K562 (cell line): ENCODE data around the gene KNCN. TPM values are rescaled to one million over a fixed set of nuclear protein-coding genes. Genes with fewer than 3 reads are reported as not detected.

Experiments
- ATAC-seq: fragments of 200-7000 bp; cut with Tn5 transposase; 3 replicates; pipeline ENCODE4 v1.9.1; 2020; ENCODE audit warnings: moderate library complexity
- BruUV-seq: library from RNA; stranded (reverse); fragments of 400-500 nt; replicated peaks from 2 replicates; lab custom pipeline; 2021; lab: Mats Ljungman, UMichigan
- CTCF ChIA-PET: fragments of 300-600 bp; formaldehyde crosslinking; extraction: SDS; loops from one replicate; lab custom pipeline; 2021; ENCODE audit warnings: low intra/inter-chr PET ratio; lab: Yijun Ruan, JAX
- POLR2A ChIA-PET: fragments of 300-600, 350-650 bp; sonication (Branson Sonifier 250); formaldehyde crosslinking; extraction: SDS; loops from one replicate; lab custom pipeline; 2021; ENCODE audit warnings: antibody characterized with exemption, inconsistent platforms; lab: Yijun Ruan, JAX
- DNase-seq, 4 experiments: peaks; one replicate each; pipeline versions ENCODE4 v3.0.0 to v3.0.0-alpha.2; 2011 to 2018; ENCODE audit warnings: low spot score in 3 of 4, mixed read lengths in 3 of 4; ENCODE audit errors: extremely low read depth in 1 of 4
- FAIRE-seq: peaks from 2 replicates; lab custom pipeline; 2011; peaks lifted over from hg19 to GRCh38; lab: Jason Lieb, UNC
- H2AFZ ChIP-seq: 2 replicates; pipeline ENCODE4 v1.6.0; 2011; ENCODE audit warnings: low read depth, low read length, control low read depth, inconsistent platforms
- H3K27ac ChIP-seq: fragments of 200-600 bp; 3 replicates; pipeline ENCODE4 v1.8.0; 2011; ENCODE audit warnings: low read depth, mild to moderate bottlenecking, control low read depth, inconsistent platforms, low read length, moderate library complexity, mixed read lengths; ENCODE audit errors: extremely low read depth
- H3K27me3 ChIP-seq, 2 experiments: fragments of 300-600 bp in 1 of 2; 2 replicates in 1 of 2; 3 replicates in 1 of 2; pipeline versions ENCODE4 v1.6.0 to v1.8.0; 2011; ENCODE audit warnings: inconsistent platforms in 2 of 2, low read length in 2 of 2, mild to moderate bottlenecking in 1 of 2, mixed read lengths in 1 of 2, moderate library complexity in 1 of 2; ENCODE audit not compliant: control insufficient read depth in 2 of 2, insufficient read depth in 2 of 2
- H3K36me3 ChIP-seq: fragments of 300-600 bp; 3 replicates; pipeline ENCODE4 v1.8.0; 2011; ENCODE audit warnings: mild to moderate bottlenecking, low read length, inconsistent platforms; ENCODE audit not compliant: control insufficient read depth, insufficient read depth
- H3K4me1 ChIP-seq, 2 experiments: fragments of 200-600 bp in 1 of 2; replicated peaks in 1 of 2; 2 replicates in 1 of 2; 3 replicates in 1 of 2; pipeline versions ENCODE4 v1.5.1 to v1.8.0; 2011; ENCODE audit warnings: inconsistent platforms in 2 of 2, low read length in 2 of 2, mild to moderate bottlenecking in 1 of 2, mixed read lengths in 1 of 2, moderate library complexity in 1 of 2; ENCODE audit not compliant: control insufficient read depth in 2 of 2, insufficient read depth in 2 of 2
- H3K4me2 ChIP-seq: 2 replicates; pipeline ENCODE4 v1.6.1; 2011; ENCODE audit warnings: low read length, control low read depth, inconsistent platforms, mixed read lengths; ENCODE audit not compliant: insufficient read depth
- H3K4me3 ChIP-seq: fragments of 200-600 bp; sonication (generic), shearing (Covaris generic); 2 replicates; pipeline ENCODE4 v1.5.1; 2016; ENCODE audit warnings: control low read depth, inconsistent platforms
- H3K79me2 ChIP-seq: fragments of 200-600 bp; 3 replicates; pipeline ENCODE4 v1.8.0; 2011; ENCODE audit warnings: low read length, inconsistent platforms; ENCODE audit not compliant: control insufficient read depth, insufficient read depth
- H3K9ac ChIP-seq, 2 experiments: 2 replicates each; pipeline versions ENCODE4 v1.6.0 to v1.6.1; 2011; ENCODE audit warnings: low read depth in 2 of 2, low read length in 2 of 2, control low read depth in 1 of 2, inconsistent platforms in 1 of 2, mild to moderate bottlenecking in 1 of 2, mixed read lengths in 1 of 2; ENCODE audit not compliant: insufficient read depth in 1 of 2
- H3K9me1 ChIP-seq: one replicate; pipeline ENCODE4 v1.6.0; 2011; ENCODE audit warnings: inconsistent platforms, mild to moderate bottlenecking, low read length, moderate library complexity; ENCODE audit not compliant: control insufficient read depth, insufficient read depth
- H3K9me3 ChIP-seq: replicated peaks from 2 replicates; pipeline ENCODE4 v1.5.1; 2011; ENCODE audit warnings: low read depth, low read length, inconsistent platforms; ENCODE audit not compliant: control insufficient read depth, insufficient read depth
- H4K20me1 ChIP-seq: replicated peaks from 2 replicates; pipeline ENCODE4 v1.6.1; 2011; ENCODE audit warnings: low read length, inconsistent platforms, mixed read lengths; ENCODE audit not compliant: control insufficient read depth, insufficient read depth
- BRCA1 ChIP-seq, 2 experiments: fragments of 450-650 bp in 1 of 2; sonication (generic) in 1 of 2; formaldehyde crosslinking in 1 of 2; IDR thresholded peaks; 2 replicates each; pipeline versions ENCODE4 v1.5.0 to v1.6.1; 2017 to 2020; ENCODE audit warnings: mild to moderate bottlenecking in 1 of 2, missing genetic modification reagents in 1 of 2
- BRF2 ChIP-seq: IDR thresholded peaks from 3 replicates; pipeline ENCODE4 v1.6.1; 2011; ENCODE audit warnings: borderline replicate concordance, mild to moderate bottlenecking; ENCODE audit not compliant: insufficient read length, insufficient read depth
- DIDO1 ChIP-seq: fragments of 450-650 bp; IDR thresholded peaks from 2 replicates; pipeline ENCODE4 v1.6.1; 2016; ENCODE audit warnings: low read depth, missing biosample characterization, missing genetic modification characterization
- EGR1 ChIP-seq: fragments of 450-650 bp; conservative IDR thresholded peaks from 2 replicates; pipeline ENCODE4 v1.6.1; 2017; ENCODE audit warnings: mild to moderate bottlenecking
- GTF2A2 ChIP-seq: IDR thresholded peaks from 2 replicates; pipeline ENCODE4 v1.6.1; 2016; ENCODE audit warnings: mild to moderate bottlenecking, missing genetic modification characterization, missing compliant biosample characterization
- HDAC2 ChIP-seq: fragments of 450-650 bp; IDR thresholded peaks from 2 replicates; pipeline ENCODE4 v1.6.1; 2016; ENCODE audit warnings: mild to moderate bottlenecking
- PPARD ChIP-seq: fragments of 250-450 bp; sonication (Bioruptor Pico); IDR thresholded peaks from 2 replicates; pipeline ENCODE4 v1.8.0; 2022; ENCODE audit warnings: inconsistent platforms, mild to moderate bottlenecking, moderate library complexity
- SFPQ ChIP-seq: fragments of 200-400 bp; formaldehyde crosslinking; IDR thresholded peaks from 2 replicates; pipeline ENCODE4 v1.6.1; 2017; ENCODE audit warnings: mild to moderate bottlenecking, low read depth, low read length, moderate library complexity
- TCFL5 ChIP-seq: fragments of 250-450 bp; sonication (Bioruptor Pico); conservative IDR thresholded peaks from 2 replicates; pipeline ENCODE4 v1.6.1; 2021; ENCODE audit warnings: mild to moderate bottlenecking, moderate library complexity, matching md5 sums
- WGBS: fragments of 100-300 bp; shearing (Covaris generic); methylation state at CpG from one replicate; pipeline ENCODE4 v1.1.6; 2016; ENCODE audit warnings: low coverage, mixed read lengths; ENCODE audit not compliant: insufficient coverage; ENCODE audit errors: missing lambda C conversion rate; 5-methylcytosine and 5-hydroxymethylcytosine counted together
- in situ Hi-C: fragments of 300-500 bp; cut with MboI; formaldehyde crosslinking; loops from 4 replicates; pipeline ENCODE4 v1.15.0; 2018; ENCODE audit warnings: inconsistent platforms, mixed read lengths
- intact Hi-C: fragments of 100-400 bp; cut with micrococcal nuclease; formaldehyde crosslinking; loops from 2 replicates; pipeline ENCODE4 v1.14.2; 2022
- polyA plus RNA-seq, 8 experiments: library from polyadenylated mRNA; depleted of rRNA in 4 of 8; stranded (reverse) in 5 of 8; unstranded in 3 of 8; fragments of >200 nt; fragmentation: Nextera tagmentation in 2 of 8; fragmentation: Illumina TruSeq in 1 of 8; extraction: Ambion mirVana in 2 of 8; extraction: Trizol in 1 of 8; gene quantifications; 2 replicates each; pipeline versions ENCODE4 v1.2.1 to v1.2.3, GENCODE V29; 2011 to 2014; ENCODE audit warnings: inconsistent platforms in 1 of 8, missing spikeins in 1 of 8
- total RNA-seq, 7 experiments: library from RNA; depleted of rRNA in 6 of 7; stranded (reverse); fragments of >200 nt in 6 of 7; fragmentation: Illumina TruSeq in 2 of 7; extraction: Trizol in 2 of 7; gene quantifications; 2 replicates each; pipeline versions ENCODE4 v1.2.1 to v1.2.3, GENCODE V29; 2011 to 2021; ENCODE audit warnings: low replicate concordance in 1 of 7

The KNCN gene
- total and polyA plus RNA-seq, 9 of the 15 experiments (the other 6 are each of a cell fraction or from before 2014, with no cell fraction given): not detected

GRCh38 chr1:46530311-46530710 lies 21.1 kb downstream of the KNCN start:
- H3K4me3 ChIP-seq: no peak overlapping the region
- no peak for FAIRE-seq
- H3K9ac ChIP-seq: peak overlapping the region in 1 of 2 experiments; percentile 8; a peak in 1 of 4 replicates
- no peak for TF ChIP-seq DIDO1 (tag)
- no peak for TF ChIP-seq BRCA1 (IDR thresholded peaks at IDR 0.05)
- TF ChIP-seq BRCA1 (CRISPR knock-in tag; IDR thresholded peaks at IDR 0.05): no peak
- no peak for TF ChIP-seq GTF2A2
- TF ChIP-seq PPARD (CRISPR knock-in tag): no peak
- no peak for TF ChIP-seq EGR1
- no peak for TF ChIP-seq TCFL5 (CRISPR knock-in tag)
- no peak for TF ChIP-seq HDAC2
- TF ChIP-seq SFPQ: no peak
- TF ChIP-seq BRF2: no peak
- H3K9me1 ChIP-seq: no peaks in the 10 kb centered on the region
- H2AFZ ChIP-seq: no peak overlapping the region
- in situ Hi-C loops: no loop called here
- no peaks in the 10 kb centered on the region for H3K36me3 ChIP-seq
- H3K27ac ChIP-seq: no peak overlapping the region
- intact Hi-C loops: no loop called here
- no peak for ATAC-seq
- no peak overlapping the region for H3K4me2 ChIP-seq
- H3K9me3 ChIP-seq: no peaks in the 10 kb centered on the region
- no peak for DNase-seq
- peaks cover 21 to 33% of the 10 kb centered on the region in 2 experiments for H3K4me1 ChIP-seq
- H3K79me2 ChIP-seq: no peaks in the 10 kb centered on the region
- H3K27me3 ChIP-seq: no peaks in the 10 kb centered on the region
- WGBS: 38% methylated on average over 3 of the region's 3 CpGs
- BruUV-seq: no TSS peak
- CTCF ChIA-PET: interaction anchor here (0.5 to 7.0 kb wide), 6 partner anchors 52 to 285 kb away, joined by 3 to 144 read pairs (median 6); no protein-coding TSS in a partner anchor
- H4K20me1 ChIP-seq: no peaks in the 10 kb centered on the region
- POLR2A ChIA-PET: interaction anchor here (0.7 to 1.5 kb wide), 5 partner anchors 43 to 121 kb away, joined by 3 to 5 read pairs (median 3); no protein-coding TSS in a partner anchor
